Mesothelial cell of epicardium (in vitro differentiated cells): ENCODE results near the gene PHF21B. TPM values are rescaled to one million over a fixed set of nuclear protein-coding genes. Genes with fewer than 3 reads are reported as not detected.

Experiments
- DNase-seq, 2 experiments: peaks; one replicate each; pipeline ENCODE4 v3.0.0; 2021; ENCODE audit warnings: low spot score in 2 of 2; ENCODE audit not compliant: unreplicated experiment in 2 of 2
- H3K27ac Mint-ChIP-seq: 2 replicates; pipeline ENCODE4 v1.8.0; 2021; ENCODE audit warnings: mixed read lengths
- H3K27me3 Mint-ChIP-seq: 2 replicates; pipeline ENCODE4 v1.8.0; 2021; ENCODE audit warnings: low read depth, mixed read lengths
- H3K36me3 Mint-ChIP-seq: 2 replicates; pipeline ENCODE4 v1.8.0; 2021; ENCODE audit warnings: mixed read lengths
- H3K4me1 Mint-ChIP-seq: 2 replicates; pipeline ENCODE4 v1.8.0; 2021; ENCODE audit warnings: mixed read lengths
- H3K4me3 Mint-ChIP-seq: 2 replicates; pipeline ENCODE4 v1.8.0; 2021; ENCODE audit warnings: mild to moderate bottlenecking, moderate library complexity, mixed read lengths
- H3K9me3 Mint-ChIP-seq: 2 replicates; pipeline ENCODE4 v1.8.0; 2021; ENCODE audit warnings: mixed read lengths
- total RNA-seq: library from RNA; stranded (reverse); gene quantifications from 3 replicates; pipeline ENCODE4 v1.2.1, GENCODE V29; 2021
- TF ChIP-seq, protein P1 (sequence below): fragments of 200-600 bp; sonication (generic); IDR thresholded peaks from one replicate; pipeline ENCODE4 v1.5.0; 2021; ENCODE audit warnings: antibody characterized with exemption; ENCODE audit not compliant: unreplicated experiment

Gene PHF21B
- total RNA-seq, 1 donor from 2014 or later = 8.6 TPM

DNA sequence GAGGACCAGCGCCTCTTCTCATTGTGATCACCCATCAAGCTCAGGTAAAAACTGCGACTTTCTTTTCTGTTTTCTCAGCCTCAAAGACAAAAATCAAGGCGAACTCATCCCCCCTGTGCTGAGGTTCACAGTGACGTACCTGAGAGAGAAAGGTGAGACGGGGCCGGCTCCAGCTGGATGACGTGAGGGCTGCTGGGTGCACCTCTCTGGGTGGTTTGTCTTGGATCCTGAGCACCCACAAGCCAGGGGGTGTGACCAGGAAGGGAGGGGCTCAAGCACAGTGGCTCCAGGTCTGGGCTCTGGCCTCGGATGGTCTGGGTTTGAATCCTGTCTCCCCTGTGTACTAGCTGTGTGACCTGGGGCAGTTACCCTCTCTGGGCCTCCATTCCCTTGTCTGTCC is 164.6 kb downstream of the PHF21B start:
- Mint-ChIP-seq H3K4me1 (no peaks in the 10 kb centered on the region), H3K27me3 (no peaks in the 10 kb centered on the region), H3K9me3 (peaks cover 5% of the 10 kb centered on the region), H3K27ac (no peak overlapping the region), H3K36me3 (peaks cover 36% of the 10 kb centered on the region), H3K4me3 (no peak overlapping the region)
- no peak for DNase-seq
- TF ChIP-seq, protein P1, sequence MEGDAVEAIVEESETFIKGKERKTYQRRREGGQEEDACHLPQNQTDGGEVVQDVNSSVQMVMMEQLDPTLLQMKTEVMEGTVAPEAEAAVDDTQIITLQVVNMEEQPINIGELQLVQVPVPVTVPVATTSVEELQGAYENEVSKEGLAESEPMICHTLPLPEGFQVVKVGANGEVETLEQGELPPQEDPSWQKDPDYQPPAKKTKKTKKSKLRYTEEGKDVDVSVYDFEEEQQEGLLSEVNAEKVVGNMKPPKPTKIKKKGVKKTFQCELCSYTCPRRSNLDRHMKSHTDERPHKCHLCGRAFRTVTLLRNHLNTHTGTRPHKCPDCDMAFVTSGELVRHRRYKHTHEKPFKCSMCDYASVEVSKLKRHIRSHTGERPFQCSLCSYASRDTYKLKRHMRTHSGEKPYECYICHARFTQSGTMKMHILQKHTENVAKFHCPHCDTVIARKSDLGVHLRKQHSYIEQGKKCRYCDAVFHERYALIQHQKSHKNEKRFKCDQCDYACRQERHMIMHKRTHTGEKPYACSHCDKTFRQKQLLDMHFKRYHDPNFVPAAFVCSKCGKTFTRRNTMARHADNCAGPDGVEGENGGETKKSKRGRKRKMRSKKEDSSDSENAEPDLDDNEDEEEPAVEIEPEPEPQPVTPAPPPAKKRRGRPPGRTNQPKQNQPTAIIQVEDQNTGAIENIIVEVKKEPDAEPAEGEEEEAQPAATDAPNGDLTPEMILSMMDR = no peak

DNA sequence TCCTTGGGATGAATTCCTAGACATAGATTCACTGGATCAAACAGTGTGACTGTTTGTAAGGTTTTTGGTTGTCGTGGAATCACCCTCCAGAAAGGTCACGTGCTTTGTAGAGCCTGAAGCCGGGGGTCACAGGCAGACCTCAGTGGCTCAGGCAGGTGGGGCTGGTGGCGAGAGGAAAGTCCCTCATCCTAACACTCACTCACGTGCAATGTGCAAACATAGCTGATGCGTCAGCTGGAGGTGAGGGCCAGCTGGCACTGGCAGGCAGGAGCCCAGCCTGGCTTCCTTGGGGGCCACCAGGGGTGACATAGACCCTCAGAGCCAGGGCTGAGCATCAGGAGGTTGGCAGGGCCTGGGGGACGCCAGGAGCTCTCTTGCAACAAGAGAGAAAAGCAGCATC is 167.4 kb downstream of the PHF21B start:
- H3K4me3 Mint-ChIP-seq = no peak overlapping the region
- DNase-seq = no peak
- no peaks in the 10 kb centered on the region for H3K27me3 Mint-ChIP-seq
- H3K27ac Mint-ChIP-seq = no peak overlapping the region
- H3K9me3 Mint-ChIP-seq = peaks cover 5% of the 10 kb centered on the region
- peaks cover 37% of the 10 kb centered on the region for H3K36me3 Mint-ChIP-seq
- H3K4me1 Mint-ChIP-seq = no peaks in the 10 kb centered on the region
- TF ChIP-seq, protein P1 = no peak

DNA sequence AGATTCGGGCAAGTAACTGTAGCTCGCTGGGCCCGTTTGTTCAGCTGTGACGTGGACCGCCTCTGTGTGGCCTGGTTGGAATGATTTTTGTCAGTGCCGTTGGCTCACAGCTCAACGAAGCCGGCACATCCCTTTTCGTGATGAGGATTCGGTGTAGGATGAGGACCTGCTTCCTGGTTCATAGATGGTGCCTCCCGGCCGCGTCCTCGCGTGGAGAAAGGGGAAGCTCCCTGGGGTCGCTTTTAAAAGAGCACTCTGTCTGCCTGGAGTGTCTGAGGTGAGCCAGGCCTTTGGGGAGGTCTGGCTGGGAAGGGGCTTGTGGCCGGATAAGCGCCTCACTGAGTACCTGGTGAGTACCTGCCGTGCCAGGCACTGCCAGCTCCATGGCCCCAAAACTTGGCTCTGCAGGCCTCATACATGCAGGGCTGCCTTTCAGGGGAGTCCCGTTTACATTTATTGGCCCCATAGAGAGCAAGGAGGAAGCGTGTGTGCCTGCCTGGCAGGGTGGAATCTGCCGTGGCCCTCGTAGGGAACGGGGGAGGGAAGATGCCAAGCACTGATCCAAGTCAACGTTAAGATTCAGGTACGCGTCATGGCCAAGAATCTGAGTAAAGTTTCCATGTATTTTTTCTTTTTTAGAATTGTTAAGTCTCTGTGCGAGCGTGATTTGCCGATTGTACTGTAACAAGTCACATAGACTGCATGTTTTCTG is 169.0 kb downstream of the PHF21B start:
- Mint-ChIP-seq H3K27ac (peak overlapping the region; percentile 16), H3K9me3 (peaks cover 6% of the 10 kb centered on the region), H3K27me3 (no peaks in the 10 kb centered on the region), H3K4me1 (no peaks in the 10 kb centered on the region), H3K4me3 (no peak overlapping the region), H3K36me3 (peaks cover 43% of the 10 kb centered on the region)
- TF ChIP-seq, protein P1 = no peak
- no peak for DNase-seq

DNA sequence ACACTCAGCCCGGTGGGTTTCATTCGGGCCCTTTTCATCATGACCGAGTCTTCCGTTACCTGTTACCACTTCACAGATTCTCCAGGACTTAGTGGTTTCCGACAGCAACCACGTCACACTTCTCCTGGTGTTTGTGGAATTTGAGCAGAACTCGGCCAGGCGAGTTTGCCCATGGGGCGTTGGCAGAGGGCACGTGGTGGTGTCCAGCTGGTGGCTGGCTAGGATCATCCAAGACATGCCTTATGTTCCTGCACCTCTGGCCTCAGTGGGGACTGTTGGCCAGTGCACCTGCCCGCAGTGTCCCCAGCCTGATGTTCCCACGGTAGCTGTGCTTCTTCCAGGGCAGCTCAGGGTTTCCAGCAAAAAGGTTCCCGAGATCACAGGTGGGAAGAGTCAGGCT is 170.1 kb downstream of the PHF21B start:
- H3K27me3 Mint-ChIP-seq = no peaks in the 10 kb centered on the region
- H3K9me3 Mint-ChIP-seq = peaks cover 8% of the 10 kb centered on the region
- H3K4me1 Mint-ChIP-seq = no peaks in the 10 kb centered on the region
- no peak overlapping the region for H3K27ac Mint-ChIP-seq
- H3K4me3 Mint-ChIP-seq = no peak overlapping the region
- TF ChIP-seq, protein P1 = no peak
- H3K36me3 Mint-ChIP-seq = peaks cover 41% of the 10 kb centered on the region
- DNase-seq = no peak

DNA sequence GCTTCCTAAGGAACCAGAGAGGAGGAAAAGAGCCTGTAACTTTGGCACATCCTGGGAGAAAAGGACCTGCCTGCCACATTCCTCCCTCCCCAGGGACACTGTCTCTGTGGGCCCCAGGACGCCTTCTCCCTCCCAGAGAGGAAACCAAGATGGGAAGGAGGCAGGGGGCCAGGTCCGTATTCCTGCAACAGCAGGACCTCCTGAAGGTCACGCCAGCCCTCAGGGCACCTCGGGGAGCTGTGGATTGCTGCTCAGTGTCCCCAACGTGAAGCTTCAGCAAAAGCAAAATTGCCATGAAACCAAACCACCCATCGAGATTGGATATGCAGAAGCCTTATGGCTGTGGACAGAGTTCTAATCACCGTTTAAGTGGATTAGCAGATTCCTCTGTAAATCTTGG is 170.7 kb downstream of the PHF21B start:
- Mint-ChIP-seq H3K4me3 (no peak overlapping the region), H3K27ac (no peak overlapping the region), H3K9me3 (peaks cover 13% of the 10 kb centered on the region), H3K4me1 (no peaks in the 10 kb centered on the region), H3K36me3 (peaks cover 41% of the 10 kb centered on the region), H3K27me3 (no peaks in the 10 kb centered on the region)
- no peak for DNase-seq
- TF ChIP-seq, protein P1 = no peak
